ENCODE measurements around the gene LYRM1.

Gene LYRM1

GRCh38 chr16:20902426-20902825 lies 1.9 kb downstream of the LYRM1 start:
- DNase-seq: no peak

GRCh38 chr16:20903116-20903898 lies 2.7 kb downstream of the LYRM1 start:
- DNase-seq: peak in 3 of 4 experiments; percentile 29 to 49 (median 41)

- DNase-seq: no peak
Observed at GRCh38 chr16:20903899-20904506, 3.4 kb downstream of the LYRM1 start.

- DNase-seq: peak; percentile 68 to 92 (median 86)
Observed at GRCh38 chr16:20904507-20905081, 4.0 kb downstream of the LYRM1 start.

- DNase-seq: no peak
Observed at GRCh38 chr16:20905576-20905975, 5.0 kb downstream of the LYRM1 start.

GRCh38 chr16:20906341-20907255 lies 6.0 kb downstream of the LYRM1 start:
- DNase-seq: no peak

- peak; percentile 54 to 90 (median 73) for DNase-seq
Observed at GRCh38 chr16:20910781-20911321, 10.3 kb downstream of the LYRM1 start.

GRCh38 chr16:20911361-20911760 lies 10.8 kb downstream of the LYRM1 start:
- DNase-seq: peak in 2 of 4 experiments; percentile 19 to 21

GRCh38 chr16:20916289-20916688 lies 15.7 kb downstream of the LYRM1 start:
- DNase-seq: no peak

- DNase-seq: peak; percentile 54 to 79 (median 71)
Observed at GRCh38 chr16:20916942-20917341, 16.4 kb downstream of the LYRM1 start.

- DNase-seq: peak in 3 of 4 experiments; percentile 31 to 53 (median 36)
Observed at GRCh38 chr16:20918486-20919239, 18.1 kb downstream of the LYRM1 start.

- DNase-seq: no peak
Observed at GRCh38 chr16:20920091-20920490, 19.5 kb downstream of the LYRM1 start.

GRCh38 chr16:20920799-20921198 lies 20.2 kb downstream of the LYRM1 start:
- DNase-seq: no peak

GRCh38 chr16:20923876-20924275 lies 23.3 kb downstream of the LYRM1 start:
- DNase-seq: no peak

GRCh38 chr16:20925751-20926150 lies 25.2 kb downstream of the LYRM1 start:
- no peak for DNase-seq

- no peak for DNase-seq
Observed at GRCh38 chr16:20928774-20929411, 28.3 kb downstream of the LYRM1 start.

GRCh38 chr16:20929676-20930364 lies 29.2 kb downstream of the LYRM1 start:
- DNase-seq: peak in 2 of 4 experiments; percentile 19 to 24

- DNase-seq: no peak
Observed at GRCh38 chr16:20930365-20930690, 29.8 kb downstream of the LYRM1 start.

GRCh38 chr16:20931066-20931600 lies 30.6 kb downstream of the LYRM1 start:
- DNase-seq: no peak

- DNase-seq: no peak
Observed at GRCh38 chr16:20933589-20933988, 33.0 kb downstream of the LYRM1 start.

All from suppressor macrophage (primary cell).